ENCODE measurements around the gene CC2D1B.
"Not testable (repeated sequence)": the region's sequence is repeated elsewhere in the genome, so short reads cannot be mapped to it uniquely, and the experiment has no call there.

GRCh38 chr1:52369851-52370250, 3.8 kb upstream of the CC2D1B start:
- not testable (repeated sequence) for TF ChIP-seq CTCF (conservative IDR thresholded peaks at IDR 0.05; ENCODE audit: low read depth in 2 of 2); POLR2AphosphoS5 (IDR thresholded peaks at IDR 0.05; ENCODE audit: low read depth)
